HG03571 (cell line): Measurements from ENCODE around the gene FAM131C.
"Not testable (repeated sequence)": the region's sequence is repeated elsewhere in the genome, so short reads cannot be mapped to it uniquely, and the experiment has no call there.

Experiments
- ATAC-seq: cut with Tn5 transposase; IDR thresholded peaks from one replicate; pipeline ENCODE4 v1.9.1; 2021; ENCODE audit not compliant: unreplicated experiment

The FAM131C gene

GRCh38 chr1:16073490-16074119, at the start of gene FAM131C:
Gene FAM131C, minus strand, starts transcription at chr1:16073651. Its CDS starts 209 bp downstream, at chr1:16073442.
- ATAC-seq: no peak

- no peak for ATAC-seq
Observed at GRCh38 chr1:16122916-16123315, 49.5 kb upstream of the FAM131C start.

GRCh38 chr1:16122350-16122881, 49.0 kb upstream of the FAM131C start:
- no peak for ATAC-seq

DNA sequence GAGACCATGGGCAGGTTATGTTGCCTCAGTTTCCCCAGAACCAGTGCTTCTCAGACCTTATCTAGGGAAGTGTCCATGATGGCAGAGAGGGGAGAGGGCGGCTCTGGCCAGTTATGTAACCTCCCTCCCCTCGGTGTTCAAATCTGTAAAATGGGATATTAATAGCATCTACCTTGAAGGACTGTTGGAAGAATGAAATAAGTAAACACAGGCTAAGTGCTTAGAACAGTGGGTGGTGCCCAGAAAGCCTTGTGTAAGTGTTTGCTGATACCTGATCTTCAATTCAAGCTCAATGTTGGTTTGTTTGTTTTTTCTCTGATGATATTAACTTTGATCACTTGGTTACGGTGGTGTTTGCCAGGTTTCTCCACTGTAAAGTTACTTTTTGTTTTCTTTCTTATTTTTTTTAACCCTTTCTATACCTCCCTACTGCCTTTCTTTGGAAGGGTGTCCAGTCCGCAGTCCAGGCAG, 47.5 kb upstream of the FAM131C start:
- no peak for ATAC-seq

- ATAC-seq: no peak
Observed at GRCh38 chr1:16120407-16120806, 47.0 kb upstream of the FAM131C start.

DNA sequence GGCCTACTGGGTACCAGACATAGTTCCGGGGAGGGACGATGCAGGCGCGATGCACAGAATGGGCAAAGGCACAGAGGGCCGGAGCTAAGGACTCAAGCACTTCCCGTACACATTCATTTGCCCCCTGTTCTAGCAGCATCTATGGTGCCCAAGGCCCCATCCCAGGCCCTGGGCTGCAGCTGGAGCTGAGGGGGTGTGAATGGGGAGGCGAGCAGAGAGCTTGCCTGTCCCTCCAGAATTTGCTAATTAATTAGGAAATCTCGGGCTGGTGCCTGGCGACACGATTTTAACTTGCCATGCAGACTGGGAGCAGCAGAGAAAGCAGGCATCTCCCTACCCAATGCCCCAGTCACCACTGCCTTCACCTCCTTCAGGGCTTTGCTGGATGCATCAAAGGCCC, 46.5 kb upstream of the FAM131C start:
- no peak for ATAC-seq

DNA sequence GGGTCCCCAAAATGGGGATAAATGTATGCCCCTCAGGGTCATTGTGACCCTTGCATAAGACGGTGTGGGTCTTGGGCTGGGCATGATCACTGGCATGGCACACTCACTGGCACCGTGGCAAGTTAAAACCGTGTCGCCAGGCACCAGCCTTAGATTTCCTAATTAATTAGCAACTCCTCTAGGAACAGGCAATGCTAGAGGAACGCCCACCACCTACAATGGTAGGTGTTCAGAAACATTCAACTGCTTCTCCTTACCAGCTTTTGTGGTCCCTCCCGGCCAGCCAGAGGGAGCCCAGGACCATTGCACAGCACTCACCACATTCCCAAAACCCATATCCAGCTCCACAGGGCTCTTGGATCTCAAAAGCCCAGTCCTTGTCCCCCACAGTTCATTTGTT, 46.1 kb upstream of the FAM131C start:
- ATAC-seq: no peak

DNA sequence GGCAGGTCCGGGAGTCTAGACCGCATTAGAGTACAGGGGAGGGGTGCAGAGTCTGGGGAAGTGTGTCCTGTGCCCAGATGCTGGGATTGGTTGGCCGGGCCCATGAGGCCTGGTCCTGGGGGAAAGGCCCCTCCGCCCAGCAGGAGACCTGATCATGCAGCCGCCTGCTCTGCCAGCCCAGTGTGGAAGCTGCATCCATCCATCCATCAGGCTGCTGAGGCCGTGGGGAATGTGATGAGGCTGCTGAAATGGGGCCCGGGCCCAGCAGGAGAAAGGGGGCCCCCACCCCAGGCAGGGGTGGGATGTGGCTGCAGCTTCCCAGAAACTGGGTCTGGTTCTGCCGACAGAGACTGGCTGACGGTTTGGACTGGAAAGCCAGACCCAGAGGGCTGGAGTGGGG, 45.3 kb upstream of the FAM131C start:
- no peak for ATAC-seq

- no peak for ATAC-seq
Observed at GRCh38 chr1:16117936-16118335, 44.5 kb upstream of the FAM131C start.

- ATAC-seq: no peak
Observed at GRCh38 chr1:16117369-16117768, 43.9 kb upstream of the FAM131C start.

GRCh38 chr1:16116625-16117024, 43.2 kb upstream of the FAM131C start:
- no peak for ATAC-seq

DNA sequence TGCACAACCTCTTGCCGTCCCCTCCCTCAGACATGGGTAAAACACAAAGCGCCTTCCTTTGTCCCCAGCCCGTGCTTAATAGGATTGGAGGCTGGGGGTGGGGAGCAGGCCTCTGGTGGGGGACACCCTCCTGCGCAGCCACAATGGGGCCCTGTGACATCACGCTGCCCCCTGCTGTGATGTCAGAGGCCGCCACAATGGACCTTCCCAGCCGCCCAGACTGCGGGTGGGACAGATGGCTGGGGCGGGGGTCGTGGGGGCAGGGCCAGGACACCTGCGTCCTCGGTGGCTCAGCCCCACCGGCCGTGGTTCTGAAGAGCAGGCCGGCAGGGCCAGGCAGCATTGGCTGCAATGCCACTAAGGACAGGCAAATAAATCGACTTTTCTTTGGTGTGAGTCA, 42.6 kb upstream of the FAM131C start:
- ATAC-seq: no peak

GRCh38 chr1:16115468-16115983, 42.1 kb upstream of the FAM131C start:
- ATAC-seq: no peak

DNA sequence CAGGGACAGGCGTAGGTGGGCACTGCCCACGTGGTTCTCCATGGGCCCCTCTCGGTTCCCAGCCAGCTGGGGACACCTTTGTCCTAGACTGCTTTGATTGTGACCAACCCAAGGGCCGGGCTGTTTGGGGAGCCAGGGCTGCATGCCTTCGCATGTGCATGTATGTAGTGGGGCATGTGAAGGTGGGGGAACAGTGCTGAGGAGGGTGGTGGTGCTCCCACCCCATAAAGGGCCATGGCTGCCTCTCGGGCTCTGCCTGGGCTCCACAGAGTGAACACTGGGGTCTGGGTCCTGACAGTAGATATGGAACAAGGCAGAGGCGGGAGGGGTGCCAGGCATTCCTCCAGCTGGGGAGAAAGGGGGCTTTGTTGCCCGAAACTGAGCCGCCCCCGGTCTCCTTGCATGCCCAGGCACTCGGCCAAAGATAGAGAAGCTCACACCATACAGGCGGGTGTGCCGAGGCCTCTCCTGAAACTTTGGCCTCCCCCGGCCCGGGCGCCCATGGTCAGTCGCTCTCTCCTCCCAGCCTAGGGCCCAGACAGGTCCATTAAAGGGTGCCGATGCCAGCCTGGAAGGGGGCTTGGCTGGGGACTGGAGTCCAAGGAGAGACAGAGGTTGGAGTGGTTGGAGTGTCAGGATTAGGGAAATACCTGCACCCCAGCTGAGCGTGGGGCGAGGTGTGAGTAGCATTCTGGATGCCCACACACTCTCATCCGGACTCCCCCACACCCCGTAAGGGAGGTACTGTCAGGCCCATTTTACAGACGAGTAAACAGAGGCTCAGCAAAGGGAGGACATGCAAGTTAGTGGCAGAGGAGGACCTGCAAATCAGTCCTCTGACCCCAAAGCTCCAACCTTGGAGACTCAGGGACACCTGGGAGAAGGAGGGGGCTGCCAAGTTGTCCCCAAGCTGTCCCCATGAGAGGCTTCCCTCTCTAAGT, 41.3 kb upstream of the FAM131C start:
- ATAC-seq: no peak

GRCh38 chr1:16112596-16113555, 39.4 kb upstream of the FAM131C start:
- ATAC-seq: no peak

DNA sequence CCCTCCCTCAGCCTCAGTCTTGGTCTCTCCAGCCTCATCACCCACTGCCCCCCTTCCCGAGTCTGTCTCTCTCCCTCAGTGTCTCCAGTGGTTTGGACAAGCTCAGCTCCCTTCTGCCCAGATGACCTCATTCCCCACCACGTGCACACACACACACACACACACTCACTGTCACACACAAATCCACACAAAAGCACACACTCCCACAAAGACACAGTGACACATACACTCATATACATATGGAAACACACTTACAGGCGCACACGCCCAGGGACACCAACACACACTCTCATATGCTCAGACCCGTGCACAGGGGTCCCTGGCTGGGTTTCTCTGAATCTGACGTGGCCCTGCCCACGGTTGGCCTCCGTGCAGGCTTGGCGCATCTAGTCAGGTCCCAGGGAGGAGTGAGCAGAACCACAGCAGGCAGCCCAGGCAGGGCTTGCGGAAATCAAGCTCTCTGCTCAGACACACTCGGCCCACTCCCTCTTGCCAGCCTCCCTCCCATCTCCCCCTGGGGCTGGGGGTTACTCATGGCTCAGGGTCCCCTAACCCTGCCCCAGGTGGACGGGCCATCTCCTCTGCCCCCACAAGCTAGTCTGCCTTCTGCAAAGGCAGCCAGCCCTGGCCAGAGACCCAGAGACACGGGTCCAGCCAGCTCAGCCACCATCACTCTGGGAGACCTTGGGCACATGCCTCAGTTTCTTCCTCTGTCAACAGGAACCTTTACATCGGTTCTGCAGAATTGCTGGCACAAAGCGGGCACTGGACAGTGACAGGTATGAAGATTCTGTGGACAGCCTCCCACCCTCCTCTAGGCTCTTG, 38.5 kb upstream of the FAM131C start:
- no peak for ATAC-seq

DNA sequence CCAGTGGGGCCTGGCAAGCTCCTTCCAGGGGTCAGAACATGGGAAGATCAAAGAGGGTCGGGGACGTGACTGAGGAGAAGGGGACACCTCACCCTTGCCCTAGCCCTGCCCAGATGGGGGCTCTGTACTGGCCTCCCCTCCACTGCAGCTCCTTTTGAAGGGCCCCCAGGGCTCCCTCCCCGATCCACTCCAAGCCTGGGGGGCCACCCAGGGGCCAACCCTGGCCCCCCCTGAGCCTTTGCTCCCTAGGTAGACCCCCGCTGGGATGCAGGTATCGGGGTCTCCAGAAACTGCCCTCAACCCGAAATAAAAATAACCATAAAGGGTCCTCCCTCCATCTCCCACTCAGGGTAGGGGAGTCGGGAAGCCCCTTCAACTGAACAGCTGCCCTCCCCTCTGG, 37.4 kb upstream of the FAM131C start:
- no peak for ATAC-seq

DNA sequence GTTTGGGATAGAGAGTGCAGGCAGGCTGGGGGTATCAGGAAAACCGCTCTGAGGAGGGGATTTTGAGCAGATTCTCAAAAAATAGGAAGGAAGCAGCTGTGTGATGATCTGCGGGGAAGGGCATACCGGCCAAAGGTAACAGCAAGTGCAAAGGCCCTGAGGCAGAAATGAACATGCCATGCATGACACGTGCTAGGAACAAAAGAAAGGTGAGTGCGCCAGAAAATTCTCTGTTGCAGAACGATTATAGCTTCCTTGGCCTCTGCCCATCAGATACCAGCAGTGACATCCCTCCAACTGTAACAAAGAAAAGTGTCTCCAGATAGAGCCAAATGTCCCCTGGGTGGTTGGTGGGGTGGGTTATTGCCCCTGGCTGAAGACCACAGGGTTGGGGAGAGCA, 37.0 kb upstream of the FAM131C start:
- no peak for ATAC-seq

- ATAC-seq: no peak
Observed at GRCh38 chr1:16109571-16109970, 36.1 kb upstream of the FAM131C start.

DNA sequence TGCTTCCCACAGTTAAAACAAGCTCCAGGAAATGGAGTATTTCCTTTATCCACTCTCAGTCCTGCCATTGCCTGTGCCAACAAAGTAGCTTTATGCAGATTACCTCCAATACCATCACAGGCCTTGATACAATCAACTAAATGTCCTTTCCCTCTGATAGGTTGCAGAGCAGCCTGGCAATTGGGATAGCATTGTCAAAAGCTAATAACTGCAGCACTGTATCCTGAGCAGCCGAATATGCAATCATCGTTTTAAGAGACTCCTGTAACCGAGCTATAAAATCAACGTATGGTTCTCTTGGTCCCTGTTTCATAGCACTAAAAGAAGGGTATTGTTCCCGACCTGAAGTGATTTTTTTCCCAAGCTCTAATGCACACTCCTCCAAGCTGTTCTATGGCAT, 33.6 kb upstream of the FAM131C start:
- ATAC-seq: not testable (repeated sequence)
